Activated naive CD8-positive, alpha-beta T cell treated with anti-CD3 and anti-CD28 coated beads for 36 hours (primary cell): Measurements from ENCODE around the gene ADAMTS12. TPM values are rescaled to one million over a fixed set of nuclear protein-coding genes. Genes with fewer than 3 reads are reported as not detected.

Experiments used
- DNase-seq: peaks from one replicate; pipeline ENCODE4 v3.0.0; 2021
- H3K27ac Mint-ChIP-seq: one replicate; pipeline ENCODE4 v1.8.0; 2022; ENCODE audit warnings: mild to moderate bottlenecking, moderate library complexity, mixed read lengths
- H3K27me3 Mint-ChIP-seq: one replicate; pipeline ENCODE4 v1.8.0; 2022; ENCODE audit warnings: mild to moderate bottlenecking, mixed read lengths
- H3K36me3 Mint-ChIP-seq: one replicate; pipeline ENCODE4 v1.8.0; 2021; ENCODE audit warnings: mild to moderate bottlenecking, mixed read lengths
- H3K4me1 Mint-ChIP-seq: one replicate; pipeline ENCODE4 v1.8.0; 2021; ENCODE audit warnings: mixed read lengths
- H3K4me3 Mint-ChIP-seq: one replicate; pipeline ENCODE4 v1.8.0; 2022; ENCODE audit warnings: mild to moderate bottlenecking, moderate library complexity, mixed read lengths
- H3K9me3 Mint-ChIP-seq: one replicate; pipeline ENCODE4 v1.8.0; 2022; ENCODE audit warnings: mixed read lengths
- total RNA-seq, 2 experiments: library from RNA; stranded (reverse); gene quantifications; one replicate each; pipeline ENCODE4 v1.2.3, GENCODE V29; 2021

ADAMTS12 gene
- total RNA-seq, 2 experiments from 2014 or later = not detected

GRCh38 chr5:33788922-33789566 is 102.7 kb downstream of the ADAMTS12 start:
- no peak overlapping the region for H3K27ac Mint-ChIP-seq
- no peaks in the 10 kb centered on the region for H3K36me3 Mint-ChIP-seq
- H3K9me3 Mint-ChIP-seq = no peaks in the 10 kb centered on the region
- H3K4me1 Mint-ChIP-seq = no peaks in the 10 kb centered on the region
- no peak for DNase-seq
- H3K27me3 Mint-ChIP-seq = no peaks in the 10 kb centered on the region
- no peak overlapping the region for H3K4me3 Mint-ChIP-seq

GRCh38 chr5:33785571-33785970 is 106.2 kb downstream of the ADAMTS12 start:
- no peak for DNase-seq
- H3K4me1 Mint-ChIP-seq = no peaks in the 10 kb centered on the region
- H3K36me3 Mint-ChIP-seq = no peaks in the 10 kb centered on the region
- no peak overlapping the region for H3K4me3 Mint-ChIP-seq
- no peaks in the 10 kb centered on the region for H3K27me3 Mint-ChIP-seq
- no peak overlapping the region for H3K27ac Mint-ChIP-seq
- no peaks in the 10 kb centered on the region for H3K9me3 Mint-ChIP-seq

- Mint-ChIP-seq H3K4me1 (no peaks in the 10 kb centered on the region), H3K36me3 (no peaks in the 10 kb centered on the region), H3K27me3 (no peaks in the 10 kb centered on the region), H3K9me3 (peaks cover 2% of the 10 kb centered on the region), H3K4me3 (no peak overlapping the region), H3K27ac (no peak overlapping the region)
- no peak for DNase-seq
These were observed 110.5 kb downstream of the ADAMTS12 start for GRCh38 chr5:33781286-33781685.

- Mint-ChIP-seq H3K9me3 (peaks cover 2% of the 10 kb centered on the region), H3K27ac (no peak overlapping the region), H3K36me3 (no peaks in the 10 kb centered on the region), H3K4me1 (no peaks in the 10 kb centered on the region), H3K27me3 (no peaks in the 10 kb centered on the region), H3K4me3 (no peak overlapping the region)
- DNase-seq = no peak
These were observed 115.6 kb downstream of the ADAMTS12 start for GRCh38 chr5:33776151-33776660.

GRCh38 chr5:33774341-33774740 is 117.4 kb downstream of the ADAMTS12 start:
- peaks cover 5% of the 10 kb centered on the region for H3K27me3 Mint-ChIP-seq
- H3K9me3 Mint-ChIP-seq = peaks cover 2% of the 10 kb centered on the region
- H3K36me3 Mint-ChIP-seq = no peaks in the 10 kb centered on the region
- H3K4me1 Mint-ChIP-seq = no peaks in the 10 kb centered on the region
- no peak overlapping the region for H3K27ac Mint-ChIP-seq
- no peak for DNase-seq
- H3K4me3 Mint-ChIP-seq = no peak overlapping the region

- H3K9me3 Mint-ChIP-seq = peaks cover under 1% of the 10 kb centered on the region
- no peak overlapping the region for H3K27ac Mint-ChIP-seq
- no peaks in the 10 kb centered on the region for H3K4me1 Mint-ChIP-seq
- peaks cover 5% of the 10 kb centered on the region for H3K27me3 Mint-ChIP-seq
- no peak for DNase-seq
- no peaks in the 10 kb centered on the region for H3K36me3 Mint-ChIP-seq
- H3K4me3 Mint-ChIP-seq = no peak overlapping the region
These were observed 119.4 kb downstream of the ADAMTS12 start for GRCh38 chr5:33772380-33772897.

GRCh38 chr5:33769968-33770367 is 121.8 kb downstream of the ADAMTS12 start:
- Mint-ChIP-seq H3K4me3 (no peak overlapping the region), H3K27ac (no peak overlapping the region), H3K27me3 (peaks cover 5% of the 10 kb centered on the region), H3K4me1 (no peaks in the 10 kb centered on the region), H3K9me3 (no peaks in the 10 kb centered on the region), H3K36me3 (no peaks in the 10 kb centered on the region)
- DNase-seq = no peak

- H3K9me3 Mint-ChIP-seq = no peaks in the 10 kb centered on the region
- H3K27me3 Mint-ChIP-seq = peaks cover 5% of the 10 kb centered on the region
- DNase-seq = no peak
- no peaks in the 10 kb centered on the region for H3K36me3 Mint-ChIP-seq
- H3K4me1 Mint-ChIP-seq = no peaks in the 10 kb centered on the region
- H3K27ac Mint-ChIP-seq = no peak overlapping the region
- no peak overlapping the region for H3K4me3 Mint-ChIP-seq
These were observed 122.6 kb downstream of the ADAMTS12 start for GRCh38 chr5:33769196-33769595.

- no peak for DNase-seq
- H3K36me3 Mint-ChIP-seq = no peaks in the 10 kb centered on the region
- H3K9me3 Mint-ChIP-seq = no peaks in the 10 kb centered on the region
- peaks cover 4% of the 10 kb centered on the region for H3K4me1 Mint-ChIP-seq
- H3K27me3 Mint-ChIP-seq = peaks cover 5% of the 10 kb centered on the region
- H3K27ac Mint-ChIP-seq = no peak overlapping the region
- H3K4me3 Mint-ChIP-seq = no peak overlapping the region
These were observed 125.8 kb downstream of the ADAMTS12 start for GRCh38 chr5:33766023-33766422.

GRCh38 chr5:33764786-33765185 is 127.0 kb downstream of the ADAMTS12 start:
- no peak for DNase-seq
- Mint-ChIP-seq H3K4me1 (peaks cover 4% of the 10 kb centered on the region), H3K36me3 (no peaks in the 10 kb centered on the region), H3K4me3 (no peak overlapping the region), H3K9me3 (no peaks in the 10 kb centered on the region), H3K27me3 (no peaks in the 10 kb centered on the region), H3K27ac (no peak overlapping the region)

GRCh38 chr5:33763435-33763834 is 128.4 kb downstream of the ADAMTS12 start:
- H3K4me1 Mint-ChIP-seq = peaks cover 4% of the 10 kb centered on the region
- H3K27ac Mint-ChIP-seq = no peak overlapping the region
- H3K27me3 Mint-ChIP-seq = no peaks in the 10 kb centered on the region
- DNase-seq = no peak
- H3K36me3 Mint-ChIP-seq = no peaks in the 10 kb centered on the region
- no peak overlapping the region for H3K4me3 Mint-ChIP-seq
- no peaks in the 10 kb centered on the region for H3K9me3 Mint-ChIP-seq

GRCh38 chr5:33762859-33763258 is 128.9 kb downstream of the ADAMTS12 start:
- Mint-ChIP-seq H3K27me3 (no peaks in the 10 kb centered on the region), H3K36me3 (no peaks in the 10 kb centered on the region), H3K4me3 (no peak overlapping the region), H3K4me1 (peaks cover 4% of the 10 kb centered on the region), H3K27ac (no peak overlapping the region), H3K9me3 (no peaks in the 10 kb centered on the region)
- DNase-seq = no peak

GRCh38 chr5:33761139-33761538 is 130.7 kb downstream of the ADAMTS12 start:
- H3K4me3 Mint-ChIP-seq = no peak overlapping the region
- no peak overlapping the region for H3K27ac Mint-ChIP-seq
- no peaks in the 10 kb centered on the region for H3K36me3 Mint-ChIP-seq
- H3K27me3 Mint-ChIP-seq = no peaks in the 10 kb centered on the region
- DNase-seq = no peak
- H3K4me1 Mint-ChIP-seq = peaks cover 4% of the 10 kb centered on the region
- no peaks in the 10 kb centered on the region for H3K9me3 Mint-ChIP-seq

- Mint-ChIP-seq H3K4me1 (peaks cover 4% of the 10 kb centered on the region), H3K36me3 (no peaks in the 10 kb centered on the region), H3K27me3 (no peaks in the 10 kb centered on the region), H3K27ac (no peak overlapping the region), H3K4me3 (no peak overlapping the region), H3K9me3 (no peaks in the 10 kb centered on the region)
- DNase-seq = no peak
These were observed 133.1 kb downstream of the ADAMTS12 start for GRCh38 chr5:33758737-33759136.

- Mint-ChIP-seq H3K36me3 (no peaks in the 10 kb centered on the region), H3K4me3 (no peak overlapping the region), H3K27ac (no peak overlapping the region), H3K27me3 (no peaks in the 10 kb centered on the region), H3K4me1 (no peaks in the 10 kb centered on the region), H3K9me3 (no peaks in the 10 kb centered on the region)
- no peak for DNase-seq
These were observed 135.3 kb downstream of the ADAMTS12 start for GRCh38 chr5:33756491-33756890.

GRCh38 chr5:33755231-33755630 is 136.6 kb downstream of the ADAMTS12 start:
- no peaks in the 10 kb centered on the region for H3K36me3 Mint-ChIP-seq
- H3K27ac Mint-ChIP-seq = no peak overlapping the region
- no peaks in the 10 kb centered on the region for H3K27me3 Mint-ChIP-seq
- H3K4me1 Mint-ChIP-seq = no peaks in the 10 kb centered on the region
- no peak for DNase-seq
- H3K4me3 Mint-ChIP-seq = no peak overlapping the region
- no peaks in the 10 kb centered on the region for H3K9me3 Mint-ChIP-seq
